Ovary (tissue), 3 donors: ENCODE data around the gene MYO9B.

Experiments used
- EP300 ChIP-seq: sonication (generic); formaldehyde crosslinking; IDR thresholded peaks from one replicate; pipeline ENCODE4 v1.6.1; 2017; ENCODE audit warnings: antibody characterized with exemption
- POLR2A ChIP-seq: fragments of 450-650 bp; IDR thresholded peaks from one replicate; pipeline ENCODE4 v1.6.1; 2017; ENCODE audit warnings: antibody characterized with exemption, mild to moderate bottlenecking, moderate library complexity
- TF ChIP-seq, protein P1 (sequence below), 3 donors: fragments of 450-650 bp in 2 of 3; fragments of 200-600 bp in 1 of 3; IDR thresholded peaks; one replicate each; pipeline versions ENCODE4 v1.5.1 to v1.8.0; 2016 to 2022; ENCODE audit warnings: antibody characterized with exemption in 3 of 3, mild to moderate bottlenecking in 1 of 3
- donor health status: DM: no; HTN: no; CAD: no.

GRCh38 chr19:17255150-17255621 lies 179.6 kb downstream of the MYO9B start:
- TF ChIP-seq, protein P1, sequence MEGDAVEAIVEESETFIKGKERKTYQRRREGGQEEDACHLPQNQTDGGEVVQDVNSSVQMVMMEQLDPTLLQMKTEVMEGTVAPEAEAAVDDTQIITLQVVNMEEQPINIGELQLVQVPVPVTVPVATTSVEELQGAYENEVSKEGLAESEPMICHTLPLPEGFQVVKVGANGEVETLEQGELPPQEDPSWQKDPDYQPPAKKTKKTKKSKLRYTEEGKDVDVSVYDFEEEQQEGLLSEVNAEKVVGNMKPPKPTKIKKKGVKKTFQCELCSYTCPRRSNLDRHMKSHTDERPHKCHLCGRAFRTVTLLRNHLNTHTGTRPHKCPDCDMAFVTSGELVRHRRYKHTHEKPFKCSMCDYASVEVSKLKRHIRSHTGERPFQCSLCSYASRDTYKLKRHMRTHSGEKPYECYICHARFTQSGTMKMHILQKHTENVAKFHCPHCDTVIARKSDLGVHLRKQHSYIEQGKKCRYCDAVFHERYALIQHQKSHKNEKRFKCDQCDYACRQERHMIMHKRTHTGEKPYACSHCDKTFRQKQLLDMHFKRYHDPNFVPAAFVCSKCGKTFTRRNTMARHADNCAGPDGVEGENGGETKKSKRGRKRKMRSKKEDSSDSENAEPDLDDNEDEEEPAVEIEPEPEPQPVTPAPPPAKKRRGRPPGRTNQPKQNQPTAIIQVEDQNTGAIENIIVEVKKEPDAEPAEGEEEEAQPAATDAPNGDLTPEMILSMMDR (IDR thresholded peaks at IDR 0.05), result no peak
- TF ChIP-seq EP300, result no peak
- no peak for TF ChIP-seq POLR2A
